Muscle of arm (tissue), 12 donors: ENCODE measurements around the gene FAM89B. TPM values are rescaled to one million over a fixed set of nuclear protein-coding genes. Genes with fewer than 3 reads are reported as not detected.

ENCODE experiments used
- DNase-seq: peaks from one replicate; pipeline ENCODE4 v3.0.0-alpha.2; 2013
- polyA plus RNA-seq, 12 donors: library from polyadenylated mRNA; unstranded; fragments of 120-200 nt; gene quantifications; one replicate each; pipeline ENCODE4 v1.2.1, GENCODE V29; 2013; ENCODE audit not compliant: insufficient read length in 12 of 12

Gene FAM89B
- polyA plus RNA-seq, 12 donors = 22.5 to 55.2 (median 29.4) TPM; not detected in 1

- DNase-seq = no peak
Measured at GRCh38 chr11:65623177-65623576, 50.8 kb downstream of the FAM89B start.

Other genes starting within 250 kb of the FAM89B start
- 10 to 100 TPM in 11 of 12 donors, not detected in 1; 40.1 to 70.2 (median 51.2) TPM for gene DPF2, start 238.7 kb upstream of the FAM89B start, polyA plus RNA-seq
- under 1 TPM in 9 of 12 donors, not detected in 3; 0.11 to 0.30 (median 0.24) TPM for gene TIGD3, start 217.8 kb upstream of the FAM89B start, polyA plus RNA-seq
- 10 to 100 TPM in 1 of 12 donors, 1 to 10 TPM in 10, not detected in 1; 4.2 to 13.5 (median 7.0) TPM for gene SLC25A45, start 189.9 kb upstream of the FAM89B start, polyA plus RNA-seq
- 10 to 100 TPM in 5 of 12 donors, 1 to 10 TPM in 6, not detected in 1; 7.2 to 18.0 (median 9.8) TPM for gene FRMD8, start 185.9 kb upstream of the FAM89B start, polyA plus RNA-seq
- gene NEAT1, start 149.7 kb upstream of the FAM89B start, polyA plus RNA-seq = 100 to 1,000 TPM in 5 of 12 donors, 10 to 100 TPM in 7; 34.5 to 182 (median 65.4) TPM
- 100 to 1,000 TPM; 102 to 554 (median 247) TPM for gene MALAT1, start 73.5 kb upstream of the FAM89B start, polyA plus RNA-seq
- gene SCYL1, start 47.5 kb upstream of the FAM89B start, polyA plus RNA-seq = 10 to 100 TPM in 11 of 12 donors, not detected in 1; 34.0 to 60.9 (median 40.9) TPM
- 100 to 1,000 TPM in 9 of 12 donors, 10 to 100 TPM in 2, not detected in 1; 95.8 to 250 (median 124) TPM for gene LTBP3, start 14.2 kb upstream of the FAM89B start, polyA plus RNA-seq
- 10 to 100 TPM in 11 of 12 donors, not detected in 1; 44.9 to 82.2 (median 57.8) TPM for gene ZNRD2, start 2.1 kb upstream of the FAM89B start, polyA plus RNA-seq
- gene EHBP1L1, start 3.5 kb downstream of the FAM89B start, polyA plus RNA-seq = 100 to 1,000 TPM; 153 to 369 (median 276) TPM
- gene KCNK7, start 23.3 kb downstream of the FAM89B start, polyA plus RNA-seq = 1 to 10 TPM in 5 of 12 donors, under 1 TPM in 5, not detected in 2; 0.27 to 1.8 (median 0.99) TPM
- 10 to 100 TPM in 11 of 12 donors, not detected in 1; 22.6 to 58.3 (median 27.6) TPM for gene MAP3K11, start 41.7 kb downstream of the FAM89B start, polyA plus RNA-seq
- gene PCNX3, start 43.2 kb downstream of the FAM89B start, polyA plus RNA-seq = 100 to 1,000 TPM in 1 of 12 donors, 10 to 100 TPM in 10, 1 to 10 TPM in 1; 9.8 to 155 (median 15.6) TPM
- gene SIPA1, start 65.6 kb downstream of the FAM89B start, polyA plus RNA-seq = 10 to 100 TPM in 11 of 12 donors, not detected in 1; 23.3 to 56.0 (median 33.6) TPM
- 10 to 100 TPM in 11 of 12 donors, not detected in 1; 34.7 to 75.7 (median 39.8) TPM for gene RELA, start 90.4 kb downstream of the FAM89B start, polyA plus RNA-seq
- gene KAT5, start 139.7 kb downstream of the FAM89B start, polyA plus RNA-seq = 10 to 100 TPM in 11 of 12 donors, not detected in 1; 28.8 to 51.0 (median 38.1) TPM
- 10 to 100 TPM in 11 of 12 donors, not detected in 1; 18.3 to 35.0 (median 22.9) TPM for gene RNASEH2C, start 148.3 kb downstream of the FAM89B start, polyA plus RNA-seq
- 1 to 10 TPM in 11 of 12 donors, not detected in 1; 1.2 to 7.0 (median 1.8) TPM for gene AP5B1, start 208.4 kb downstream of the FAM89B start, polyA plus RNA-seq
- gene OVOL1, start 214.5 kb downstream of the FAM89B start, polyA plus RNA-seq = 1 to 10 TPM in 3 of 12 donors, under 1 TPM in 4, not detected in 5; 0.07 to 8.2 (median 0.44) TPM